ENCODE results near the gene SLC38A11.

Gene SLC38A11

GRCh38 chr2:164932377-164932776 lies 22.9 kb downstream of the SLC38A11 start:
- H2AFZ ChIP-seq (ENCODE audit: low read length), result no peak overlapping the region
- no peaks in the 10 kb centered on the region for H3K27me3 ChIP-seq (ENCODE audit: insufficient read depth, low read length, poor library complexity, severe bottlenecking)
- no peaks in the 10 kb centered on the region for H3K36me3 ChIP-seq (ENCODE audit: insufficient read depth, low read length)
- no peaks in the 10 kb centered on the region for H3K79me2 ChIP-seq (ENCODE audit: insufficient read depth, low read length)
- H3K4me3 ChIP-seq (ENCODE audit: low read length, poor library complexity, severe bottlenecking), result no peak overlapping the region
- H3K9me2 ChIP-seq (replicated peaks; ENCODE audit: low read depth, low read length), result no peaks in the 10 kb centered on the region
- TF ChIP-seq EZH2phosphoT487 (IDR thresholded peaks at IDR 0.05; ENCODE audit: borderline replicate concordance) (no peak), CTCF (conservative IDR thresholded peaks at IDR 0.05; ENCODE audit: low read length) (no peak)
- no peaks in the 10 kb centered on the region for H4K20me1 ChIP-seq (ENCODE audit: insufficient read depth, low read length, poor library complexity, severe bottlenecking)
- peaks cover 19% of the 10 kb centered on the region for H3K4me1 ChIP-seq (ENCODE audit: insufficient read depth, low read length, poor library complexity, severe bottlenecking)
- H3K9ac ChIP-seq (ENCODE audit: low read depth, low read length, poor library complexity, severe bottlenecking), result no peak overlapping the region
- no peaks in the 10 kb centered on the region for H3F3A ChIP-seq (ENCODE audit: low read depth)
- H3K9me3 ChIP-seq (ENCODE audit: insufficient read depth, low read depth, low read length), result no peaks in the 10 kb centered on the region
- no peak overlapping the region for H3K4me2 ChIP-seq (ENCODE audit: low read depth, low read length, poor library complexity, severe bottlenecking)

- no peak overlapping the region for H3K4me3 ChIP-seq (ENCODE audit: low read length, poor library complexity, severe bottlenecking)
- no peak overlapping the region for H3K4me2 ChIP-seq (ENCODE audit: low read depth, low read length, poor library complexity, severe bottlenecking)
- H3K79me2 ChIP-seq (ENCODE audit: insufficient read depth, low read length), result no peaks in the 10 kb centered on the region
- H4K20me1 ChIP-seq (ENCODE audit: insufficient read depth, low read length, poor library complexity, severe bottlenecking), result no peaks in the 10 kb centered on the region
- H2AFZ ChIP-seq (ENCODE audit: low read length), result no peak overlapping the region
- H3K36me3 ChIP-seq (ENCODE audit: insufficient read depth, low read length), result no peaks in the 10 kb centered on the region
- no peaks in the 10 kb centered on the region for H3K9me3 ChIP-seq (ENCODE audit: insufficient read depth, low read depth, low read length)
- H3K4me1 ChIP-seq (ENCODE audit: insufficient read depth, low read length, poor library complexity, severe bottlenecking), result no peaks in the 10 kb centered on the region
- H3K27me3 ChIP-seq (ENCODE audit: insufficient read depth, low read length, poor library complexity, severe bottlenecking), result no peaks in the 10 kb centered on the region
- no peak for TF ChIP-seq EZH2phosphoT487 (IDR thresholded peaks at IDR 0.05; ENCODE audit: borderline replicate concordance)
- TF ChIP-seq CTCF (conservative IDR thresholded peaks at IDR 0.05; ENCODE audit: low read length), result no peak
- H3F3A ChIP-seq (ENCODE audit: low read depth), result no peaks in the 10 kb centered on the region
- no peaks in the 10 kb centered on the region for H3K9me2 ChIP-seq (replicated peaks; ENCODE audit: low read depth, low read length)
- H3K9ac ChIP-seq (ENCODE audit: low read depth, low read length, poor library complexity, severe bottlenecking), result no peak overlapping the region
Measured at GRCh38 chr2:164928101-164928673, 27.1 kb downstream of the SLC38A11 start.

DNA sequence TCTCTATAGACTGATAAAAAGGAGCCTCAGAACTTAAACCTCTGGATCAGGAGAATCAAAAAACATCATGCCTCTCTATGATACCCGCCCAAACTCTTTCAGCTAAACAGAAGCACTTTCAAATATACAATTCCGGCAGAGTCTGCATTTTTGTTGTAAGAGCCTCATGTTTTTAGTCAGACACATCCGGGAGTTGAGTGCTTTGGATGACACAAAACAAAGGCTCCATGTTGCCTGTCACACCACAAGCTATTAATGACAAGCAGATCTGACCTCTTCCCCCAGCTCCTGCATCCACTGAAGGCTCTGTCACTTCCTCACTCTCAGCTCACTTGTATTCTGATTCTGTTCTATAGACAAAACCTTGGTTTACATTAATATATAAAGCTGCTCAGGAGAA lies 33.2 kb downstream of the SLC38A11 start:
- no peak for TF ChIP-seq CTCF (conservative IDR thresholded peaks at IDR 0.05; ENCODE audit: low read length)
- no peak for TF ChIP-seq EZH2phosphoT487 (IDR thresholded peaks at IDR 0.05; ENCODE audit: borderline replicate concordance)
- H2AFZ ChIP-seq (ENCODE audit: low read length), result peak overlapping the region; percentile 84

More for the DNA sequence above, 33.2 kb downstream of the SLC38A11 start:
- Histone ChIP-seq H3K27me3 (ENCODE audit: insufficient read depth, low read length, poor library complexity, severe bottlenecking) (no peaks in the 10 kb centered on the region), H3K9ac (ENCODE audit: low read depth, low read length, poor library complexity, severe bottlenecking) (no peak overlapping the region), H3K79me2 (ENCODE audit: insufficient read depth, low read length) (no peaks in the 10 kb centered on the region), H3K4me1 (ENCODE audit: insufficient read depth, low read length, poor library complexity, severe bottlenecking) (peaks cover 3% of the 10 kb centered on the region), H3K9me3 (ENCODE audit: insufficient read depth, low read depth, low read length) (no peaks in the 10 kb centered on the region), H3F3A (ENCODE audit: low read depth) (no peaks in the 10 kb centered on the region), H3K4me2 (ENCODE audit: low read depth, low read length, poor library complexity, severe bottlenecking) (no peak overlapping the region), H3K4me3 (ENCODE audit: low read length, poor library complexity, severe bottlenecking) (no peak overlapping the region), H3K9me2 (replicated peaks; ENCODE audit: low read depth, low read length) (no peaks in the 10 kb centered on the region), H3K36me3 (ENCODE audit: insufficient read depth, low read length) (no peaks in the 10 kb centered on the region), H4K20me1 (ENCODE audit: insufficient read depth, low read length, poor library complexity, severe bottlenecking) (no peaks in the 10 kb centered on the region)

Measured in Loucy (cell line).